Upper lobe of right lung (tissue), 1 donor: ENCODE measurements around the gene CFB. TPM values are rescaled to one million over a fixed set of nuclear protein-coding genes. Genes with fewer than 3 reads are reported as not detected.
"Not testable (repeated sequence)": the region's sequence is repeated elsewhere in the genome, so short reads cannot be mapped to it uniquely, and the experiment has no call there.

ENCODE experiments used
- ATAC-seq: fragments of 200-7000 bp; cut with Tn5 transposase; one replicate; pipeline ENCODE4 v1.9.1; 2020; ENCODE audit warnings: mild to moderate bottlenecking, moderate library complexity
- DNase-seq: peaks from one replicate; pipeline ENCODE4 v3.0.0-alpha.2; 2020
- H3K27ac ChIP-seq: fragments of 200-600 bp; one replicate; pipeline ENCODE4 v1.8.0; 2022
- H3K27me3 ChIP-seq: fragments of 200-600 bp; one replicate; pipeline ENCODE4 v1.8.0; 2022; ENCODE audit warnings: mild to moderate bottlenecking
- H3K36me3 ChIP-seq: fragments of 200-600 bp; one replicate; pipeline ENCODE4 v1.8.0; 2022
- H3K4me1 ChIP-seq: fragments of 200-600 bp; one replicate; pipeline ENCODE4 v1.8.0; 2022
- H3K4me3 ChIP-seq: fragments of 200-600 bp; one replicate; pipeline ENCODE4 v1.8.0; 2022; ENCODE audit warnings: mild to moderate bottlenecking
- H3K9me3 ChIP-seq: fragments of 200-600 bp; one replicate; pipeline ENCODE4 v1.8.0; 2022
- intact Hi-C: fragments of 100-400 bp; cut with DNase I; formaldehyde crosslinking; loops from one replicate; pipeline ENCODE4 v1.11.0; 2022
- total RNA-seq: library from RNA; stranded (reverse); fragmentation: NEBNext Ultra II Directional; extraction: Animal tissue kit (Norgen Biotek cat#: 25700); gene quantifications from one replicate; pipeline ENCODE4 v1.2.1, GENCODE V29; 2021
- TF ChIP-seq, protein P1 (sequence below): fragments of 200-600 bp; IDR thresholded peaks from one replicate; pipeline ENCODE4 v1.8.0; 2022; ENCODE audit warnings: antibody characterized with exemption
- donor health status: DM: no; HTN: yes; CAD: no; lungs with severe emphysema.

Gene CFB
- total RNA-seq, 1 donor from 2014 or later: 74.9 TPM

DNA sequence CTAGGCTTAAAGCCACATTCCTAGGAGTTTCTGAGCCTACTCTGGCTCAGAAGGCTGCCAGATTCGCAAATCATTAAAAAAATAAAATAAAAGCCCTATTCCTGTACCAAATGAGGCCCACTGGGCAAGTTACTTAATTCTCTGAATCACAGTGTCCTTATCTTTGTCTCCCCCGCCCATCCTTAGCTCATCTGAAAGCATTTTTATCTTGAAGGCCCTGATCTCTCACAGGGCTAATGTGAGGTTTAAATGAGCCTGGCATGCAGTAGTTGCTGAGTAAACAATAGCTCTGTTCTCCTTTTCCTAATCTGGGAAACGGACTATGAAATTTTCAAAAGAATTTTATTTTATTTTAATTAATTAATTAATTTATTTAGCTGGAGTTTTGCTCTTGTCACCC, 41.9 kb upstream of the CFB start:
- TF ChIP-seq, protein P1, sequence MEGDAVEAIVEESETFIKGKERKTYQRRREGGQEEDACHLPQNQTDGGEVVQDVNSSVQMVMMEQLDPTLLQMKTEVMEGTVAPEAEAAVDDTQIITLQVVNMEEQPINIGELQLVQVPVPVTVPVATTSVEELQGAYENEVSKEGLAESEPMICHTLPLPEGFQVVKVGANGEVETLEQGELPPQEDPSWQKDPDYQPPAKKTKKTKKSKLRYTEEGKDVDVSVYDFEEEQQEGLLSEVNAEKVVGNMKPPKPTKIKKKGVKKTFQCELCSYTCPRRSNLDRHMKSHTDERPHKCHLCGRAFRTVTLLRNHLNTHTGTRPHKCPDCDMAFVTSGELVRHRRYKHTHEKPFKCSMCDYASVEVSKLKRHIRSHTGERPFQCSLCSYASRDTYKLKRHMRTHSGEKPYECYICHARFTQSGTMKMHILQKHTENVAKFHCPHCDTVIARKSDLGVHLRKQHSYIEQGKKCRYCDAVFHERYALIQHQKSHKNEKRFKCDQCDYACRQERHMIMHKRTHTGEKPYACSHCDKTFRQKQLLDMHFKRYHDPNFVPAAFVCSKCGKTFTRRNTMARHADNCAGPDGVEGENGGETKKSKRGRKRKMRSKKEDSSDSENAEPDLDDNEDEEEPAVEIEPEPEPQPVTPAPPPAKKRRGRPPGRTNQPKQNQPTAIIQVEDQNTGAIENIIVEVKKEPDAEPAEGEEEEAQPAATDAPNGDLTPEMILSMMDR: no peak
- Histone ChIP-seq H3K27ac (no peak overlapping the region), H3K9me3 (no peaks in the 10 kb centered on the region), H3K4me1 (peaks cover 19% of the 10 kb centered on the region), H3K27me3 (no peaks in the 10 kb centered on the region), H3K4me3 (no peak overlapping the region), H3K36me3 (no peaks in the 10 kb centered on the region)
- intact Hi-C loops: no loop called here
- DNase-seq: no peak
- no peak for ATAC-seq

DNA sequence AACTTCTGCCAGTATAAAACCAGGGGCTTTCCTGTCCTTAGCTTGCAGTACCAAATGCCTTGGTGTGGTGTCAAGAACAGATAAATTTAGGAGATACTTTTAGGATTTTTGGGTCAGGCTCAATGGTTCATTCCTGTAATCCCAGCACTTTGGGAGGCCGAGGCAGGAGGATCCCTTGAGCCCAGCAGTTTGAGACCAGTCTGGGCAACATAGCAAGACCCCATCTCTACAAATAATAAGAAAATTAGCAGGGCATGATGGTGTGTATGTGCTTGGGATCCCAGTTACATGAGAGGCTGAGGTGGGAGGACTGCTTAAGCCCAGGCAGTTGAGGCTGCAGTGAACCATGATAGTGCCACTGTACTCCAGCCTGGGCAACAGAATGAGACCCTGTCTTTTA, 40.9 kb upstream of the CFB start:
- Histone ChIP-seq H3K4me3 (no peak overlapping the region), H3K27me3 (no peaks in the 10 kb centered on the region), H3K4me1 (peaks cover 15% of the 10 kb centered on the region), H3K27ac (no peak overlapping the region), H3K36me3 (no peaks in the 10 kb centered on the region), H3K9me3 (no peaks in the 10 kb centered on the region)
- DNase-seq: no peak
- intact Hi-C loops: no loop called here
- no peak for ATAC-seq
- TF ChIP-seq, protein P1: no peak

DNA sequence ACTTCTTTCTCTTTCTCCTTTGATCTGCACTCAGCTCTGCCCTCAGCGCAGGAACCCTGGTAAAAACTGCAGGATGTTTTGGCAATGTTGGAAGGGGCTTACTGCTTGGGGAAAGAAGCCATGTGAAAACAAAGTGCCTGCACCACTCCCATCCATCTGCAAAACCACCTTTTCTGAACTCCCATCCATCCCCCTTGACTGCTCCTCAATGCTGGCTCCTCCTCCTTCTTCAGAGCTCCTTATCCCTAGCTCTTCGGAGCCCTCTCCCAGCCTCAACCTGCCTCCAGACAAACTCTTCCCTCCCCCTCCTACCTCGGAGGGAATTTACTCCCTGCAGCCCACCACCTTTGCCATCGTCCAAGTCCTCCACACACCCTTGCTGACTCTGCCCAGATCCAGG, 39.8 kb upstream of the CFB start:
- no peaks in the 10 kb centered on the region for H3K27me3 ChIP-seq
- ATAC-seq (no peak), DNase-seq (no peak)
- peaks cover 15% of the 10 kb centered on the region for H3K4me1 ChIP-seq
- no peaks in the 10 kb centered on the region for H3K9me3 ChIP-seq
- no peak overlapping the region for H3K27ac ChIP-seq
- H3K36me3 ChIP-seq: no peaks in the 10 kb centered on the region
- no peak overlapping the region for H3K4me3 ChIP-seq
- TF ChIP-seq, protein P1: no peak
- intact Hi-C loops: no loop called here

DNA sequence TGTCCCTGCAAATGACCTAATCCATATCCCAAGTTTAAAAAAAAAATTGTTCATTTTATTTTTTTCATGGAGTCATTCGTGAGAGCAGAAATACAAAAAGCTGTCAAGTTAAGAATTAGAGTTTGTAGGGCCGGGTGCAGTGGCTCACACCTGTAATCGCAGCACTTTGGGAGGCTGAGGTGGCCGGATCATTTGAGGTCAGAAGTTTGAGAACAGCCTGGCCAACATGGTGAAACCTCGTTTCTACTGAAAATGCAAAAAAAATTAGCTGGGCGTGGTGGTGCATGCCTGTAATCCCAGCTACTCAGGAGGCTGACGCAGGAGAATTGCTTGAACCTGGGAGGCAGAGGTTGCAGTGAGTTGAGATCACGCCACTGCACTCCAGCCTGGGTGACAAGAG, 39.2 kb upstream of the CFB start:
- peaks cover 15% of the 10 kb centered on the region for H3K4me1 ChIP-seq
- DNase-seq, intact Hi-C loops, H3K9me3 ChIP-seq, H3K36me3 ChIP-seq, H3K4me3 ChIP-seq, H3K27ac ChIP-seq, H3K27me3 ChIP-seq, ATAC-seq: not testable (repeated sequence)

DNA sequence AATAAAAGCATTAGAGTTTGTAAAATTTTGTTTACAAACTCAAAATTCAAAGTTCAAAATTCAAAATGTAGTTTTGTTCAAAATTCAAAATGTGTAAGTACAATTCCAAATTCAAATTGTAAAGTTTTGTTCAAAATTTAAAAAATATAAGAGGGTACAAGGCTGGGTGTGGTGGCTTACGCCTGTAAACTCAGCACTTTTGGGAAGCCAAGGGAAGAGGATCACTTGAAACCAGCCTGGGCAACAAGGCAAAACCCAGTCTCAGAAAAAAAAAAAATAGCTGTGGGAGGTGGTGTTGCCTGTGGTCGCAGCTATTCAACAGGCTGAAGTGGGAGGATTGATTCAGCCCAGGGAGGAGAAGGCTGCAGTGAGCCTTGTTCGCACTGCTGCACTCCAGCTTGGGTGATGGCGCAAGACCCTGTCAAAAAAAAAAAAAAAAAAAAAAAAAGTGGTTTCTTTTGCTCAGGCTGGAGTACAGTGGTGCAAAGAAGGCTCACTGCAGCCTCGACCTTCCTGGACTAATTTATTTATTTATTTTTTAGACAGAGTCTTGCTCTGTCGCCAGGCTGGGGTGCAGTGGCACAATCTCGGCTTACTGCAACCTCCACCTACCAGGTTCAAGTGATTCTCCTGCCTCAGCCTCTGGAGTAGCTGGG, 38.6 kb upstream of the CFB start:
- no peaks in the 10 kb centered on the region for H3K9me3 ChIP-seq
- ATAC-seq: peak; percentile 87
- H3K27me3 ChIP-seq: no peaks in the 10 kb centered on the region
- H3K27ac ChIP-seq: no peak overlapping the region
- intact Hi-C loops: no loop called here
- TF ChIP-seq, protein P1: no peak
- H3K4me3 ChIP-seq: no peak overlapping the region
- H3K36me3 ChIP-seq: no peaks in the 10 kb centered on the region
- peaks cover 15% of the 10 kb centered on the region for H3K4me1 ChIP-seq
- DNase-seq: no peak

DNA sequence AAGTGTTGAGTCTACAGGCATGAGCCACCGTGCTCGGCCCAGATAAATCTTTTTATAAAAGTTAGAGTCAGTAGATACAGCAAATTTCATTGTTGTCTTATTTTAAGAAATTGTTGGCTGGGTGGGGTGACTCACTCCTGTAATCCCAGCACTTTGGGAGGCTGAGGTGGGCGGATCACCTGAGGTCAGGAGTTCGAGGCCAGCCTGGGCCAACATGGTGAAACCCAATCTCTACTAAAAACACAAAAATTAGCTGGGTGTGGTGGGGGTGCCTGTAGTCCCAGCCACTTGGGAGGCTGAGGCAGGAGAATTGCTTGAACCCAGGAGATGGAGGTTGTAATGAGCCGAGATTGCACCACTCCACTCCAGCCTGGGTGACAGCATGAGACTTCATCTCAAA, 37.6 kb upstream of the CFB start:
- ATAC-seq, H3K27me3 ChIP-seq, H3K9me3 ChIP-seq, DNase-seq, H3K4me1 ChIP-seq, H3K27ac ChIP-seq, H3K4me3 ChIP-seq, intact Hi-C loops, H3K36me3 ChIP-seq: not testable (repeated sequence)

DNA sequence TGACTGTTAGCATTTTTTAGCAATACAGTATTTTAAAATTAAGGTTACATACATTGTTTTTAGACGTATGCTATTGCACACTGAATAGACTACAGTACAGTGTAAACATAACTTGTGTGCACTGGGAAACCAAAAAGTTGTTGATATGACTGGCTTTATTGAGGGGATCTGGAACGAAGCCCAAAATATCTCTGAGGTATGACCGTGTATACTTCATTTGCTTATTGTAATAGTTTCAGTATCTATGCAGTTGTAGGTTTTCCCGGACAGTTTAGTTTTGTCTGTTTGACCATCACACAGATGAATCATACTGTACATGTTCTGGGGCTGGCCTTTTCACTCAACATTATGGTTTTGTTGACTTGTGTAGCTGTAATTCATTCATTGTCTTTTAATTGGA, 37.1 kb upstream of the CFB start:
- DNase-seq (no peak), ATAC-seq (no peak)
- no peaks in the 10 kb centered on the region for H3K27me3 ChIP-seq
- no peaks in the 10 kb centered on the region for H3K36me3 ChIP-seq
- no peak overlapping the region for H3K4me3 ChIP-seq
- H3K27ac ChIP-seq: no peak overlapping the region
- H3K4me1 ChIP-seq: peaks cover 1% of the 10 kb centered on the region
- intact Hi-C loops: no loop called here
- TF ChIP-seq, protein P1: no peak
- H3K9me3 ChIP-seq: no peaks in the 10 kb centered on the region

DNA sequence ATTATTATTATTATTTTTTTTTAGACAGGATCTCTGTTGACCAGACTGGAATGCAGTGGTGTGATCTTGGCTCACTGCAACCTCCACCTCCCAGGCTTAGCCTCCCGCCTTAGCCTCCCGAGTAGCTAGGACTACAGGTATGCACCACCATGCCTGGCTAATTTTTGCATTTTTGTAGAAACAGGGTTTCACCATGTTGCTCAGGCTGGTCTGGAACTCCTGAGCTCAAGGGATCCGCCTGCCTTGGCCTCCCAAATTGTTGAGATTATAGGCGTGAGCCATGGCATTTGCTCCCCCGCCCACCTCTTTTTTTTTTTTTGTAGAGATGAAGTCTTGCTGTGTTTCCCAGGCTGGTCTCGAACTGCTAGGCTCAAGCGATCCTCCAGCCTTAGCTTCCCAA, 36.6 kb upstream of the CFB start:
- H3K4me3 ChIP-seq, H3K36me3 ChIP-seq, DNase-seq, H3K27ac ChIP-seq, H3K27me3 ChIP-seq, H3K9me3 ChIP-seq, intact Hi-C loops, ATAC-seq, H3K4me1 ChIP-seq: not testable (repeated sequence)
